H9 (cell line): Measurements from ENCODE around the gene MTX1. TPM values are rescaled to one million over a fixed set of nuclear protein-coding genes. Genes with fewer than 3 reads are reported as not detected.

Source experiments
- DNase-seq: peaks from one replicate; pipeline ENCODE4 v3.0.0-alpha.2; 2017
- H2AFZ ChIP-seq: one replicate; pipeline ENCODE4 v1.6.1; 2013; ENCODE audit warnings: mild to moderate bottlenecking, low read length, control low read depth, moderate library complexity
- H2AK5ac ChIP-seq: 2 replicates; pipeline ENCODE4 v1.6.1; 2013; ENCODE audit warnings: low read length, control low read depth, mixed read lengths; ENCODE audit not compliant: insufficient read length
- H2BK120ac ChIP-seq: one replicate; pipeline ENCODE4 v1.6.1; 2013; ENCODE audit warnings: low read depth, mild to moderate bottlenecking, low read length, control low read depth, inconsistent platforms; ENCODE audit not compliant: poor library complexity, severe bottlenecking
- H2BK12ac ChIP-seq: 2 replicates; pipeline ENCODE4 v1.6.1; 2013; ENCODE audit warnings: low read length, control low read depth, mixed read lengths, low read depth; ENCODE audit not compliant: insufficient read length
- H2BK15ac ChIP-seq: 2 replicates; pipeline ENCODE4 v1.6.1; 2013; ENCODE audit warnings: low read depth, low read length, control low read depth
- H2BK20ac ChIP-seq: one replicate; pipeline ENCODE4 v1.6.1; 2013; ENCODE audit warnings: low read depth, mild to moderate bottlenecking, low read length, control low read depth, inconsistent platforms; ENCODE audit not compliant: poor library complexity, severe bottlenecking
- H2BK5ac ChIP-seq: 2 replicates; pipeline ENCODE4 v1.6.1; 2013; ENCODE audit warnings: low read length, control low read depth, mixed read lengths; ENCODE audit not compliant: insufficient read length
- H3K14ac ChIP-seq: 2 replicates; pipeline ENCODE4 v1.6.1; 2013; ENCODE audit warnings: low read length, control low read depth; ENCODE audit not compliant: insufficient read depth
- H3K18ac ChIP-seq: 2 replicates; pipeline ENCODE4 v1.6.1; 2013; ENCODE audit warnings: low read depth, mild to moderate bottlenecking, mixed read lengths, low read length, control low read depth; ENCODE audit not compliant: insufficient read length
- H3K23ac ChIP-seq: 2 replicates; pipeline ENCODE4 v1.6.1; 2013; ENCODE audit warnings: low read length, control low read depth, mixed read lengths, low read depth; ENCODE audit not compliant: insufficient read length
- H3K23me2 ChIP-seq: 2 replicates; pipeline ENCODE4 v1.6.1; 2013; ENCODE audit warnings: low read depth, mild to moderate bottlenecking, mixed read lengths, low read length, control low read depth; ENCODE audit not compliant: insufficient read length, poor library complexity, severe bottlenecking
- H3K27ac ChIP-seq: 2 replicates; pipeline ENCODE4 v1.5.1; 2013; ENCODE audit warnings: low read length, control low read depth, mixed read lengths, low read depth; ENCODE audit not compliant: insufficient read length
- H3K27me3 ChIP-seq: 2 replicates; pipeline ENCODE4 v1.6.1; 2013; ENCODE audit warnings: low read length, control low read depth, inconsistent platforms; ENCODE audit not compliant: insufficient read depth
- H3K4ac ChIP-seq: 2 replicates; pipeline ENCODE4 v1.6.1; 2013; ENCODE audit warnings: low read depth, mild to moderate bottlenecking, control low read depth, inconsistent platforms, low read length, moderate library complexity
- H3K4me1 ChIP-seq: 2 replicates; pipeline ENCODE4 v1.6.1; 2013; ENCODE audit warnings: low read length, control low read depth, inconsistent platforms; ENCODE audit not compliant: insufficient read depth
- H3K4me2 ChIP-seq: 2 replicates; pipeline ENCODE4 v1.6.1; 2013; ENCODE audit warnings: low read length, control low read depth, mixed read lengths; ENCODE audit not compliant: insufficient read length, insufficient read depth
- H3K56ac ChIP-seq: 2 replicates; pipeline ENCODE4 v1.6.1; 2013; ENCODE audit warnings: low read depth, mild to moderate bottlenecking, mixed read lengths, low read length, control low read depth; ENCODE audit not compliant: insufficient read length
- H3K79me1 ChIP-seq: 2 replicates; pipeline ENCODE4 v1.6.1; 2013; ENCODE audit warnings: low read depth, mild to moderate bottlenecking, moderate library complexity, low read length, control low read depth, inconsistent platforms; ENCODE audit not compliant: insufficient read depth, poor library complexity, severe bottlenecking
- H3K79me2 ChIP-seq: 2 replicates; pipeline ENCODE4 v1.6.1; 2013; ENCODE audit warnings: low read length, control low read depth, inconsistent platforms; ENCODE audit not compliant: insufficient read depth
- H3K9ac ChIP-seq: 2 replicates; pipeline ENCODE4 v1.6.1; 2013; ENCODE audit warnings: low read length, control low read depth, mixed read lengths; ENCODE audit not compliant: insufficient read length; ENCODE audit errors: extremely low read depth
- H3K9me3 ChIP-seq: one replicate; pipeline ENCODE4 v1.6.1; 2013; ENCODE audit warnings: low read depth, low read length, inconsistent platforms; ENCODE audit not compliant: control insufficient read depth
- H3T11ph ChIP-seq: one replicate; pipeline ENCODE4 v1.6.1; 2013; ENCODE audit warnings: mild to moderate bottlenecking, low read length, control low read depth, inconsistent platforms
- H4K20me1 ChIP-seq: one replicate; pipeline ENCODE4 v1.6.1; 2013; ENCODE audit not compliant: control insufficient read depth, insufficient read length, insufficient read depth
- H4K5ac ChIP-seq: 2 replicates; pipeline ENCODE4 v1.6.1; 2013; ENCODE audit warnings: low read depth, mild to moderate bottlenecking, mixed read lengths, low read length, control low read depth; ENCODE audit not compliant: insufficient read length
- H4K8ac ChIP-seq: replicated peaks from 2 replicates; pipeline ENCODE4 v1.6.1; 2013; ENCODE audit warnings: low read length, control low read depth, mixed read lengths, low read depth; ENCODE audit not compliant: insufficient read length
- H4K91ac ChIP-seq: 2 replicates; pipeline ENCODE4 v1.6.1; 2013; ENCODE audit warnings: low read depth, mild to moderate bottlenecking, moderate library complexity, mixed read lengths, low read length, control low read depth; ENCODE audit not compliant: insufficient read length
- H3K27ac Mint-ChIP-seq, 3 experiments: 2 replicates in 2 of 3; 3 replicates in 1 of 3; pipeline ENCODE4 v1.8.0; 2020 to 2021; ENCODE audit warnings: mixed read lengths in 3 of 3, mild to moderate bottlenecking in 1 of 3, moderate library complexity in 1 of 3
- H3K27me3 Mint-ChIP-seq: 2 replicates; pipeline ENCODE4 v1.8.0; 2021; ENCODE audit warnings: low read depth, mild to moderate bottlenecking, moderate library complexity, mixed read lengths
- H3K36me3 Mint-ChIP-seq, 3 experiments: 2 replicates in 2 of 3; 3 replicates in 1 of 3; pipeline ENCODE4 v1.8.0; 2020 to 2021; ENCODE audit warnings: low read depth in 3 of 3, mixed read lengths in 3 of 3; ENCODE audit not compliant: insufficient read depth in 1 of 3
- H3K4me1 Mint-ChIP-seq, 2 experiments: 2 replicates each; pipeline ENCODE4 v1.8.0; 2020; ENCODE audit warnings: mixed read lengths in 2 of 2
- H3K4me3 Mint-ChIP-seq, 2 experiments: 2 replicates in 1 of 2; 3 replicates in 1 of 2; pipeline ENCODE4 v1.8.0; 2020 to 2021; ENCODE audit warnings: mild to moderate bottlenecking in 2 of 2, mixed read lengths in 2 of 2, moderate library complexity in 1 of 2
- H3K9me3 Mint-ChIP-seq, 2 experiments: 2 replicates in 1 of 2; 3 replicates in 1 of 2; pipeline ENCODE4 v1.8.0; 2020; ENCODE audit warnings: mild to moderate bottlenecking in 2 of 2, mixed read lengths in 2 of 2, moderate library complexity in 1 of 2
- WGBS: extraction: QIAGEN DNeasy Blood & Tissue Kit; methylation state at CpG from one replicate; pipeline ENCODE4 v1.1.7; 2013; ENCODE audit warnings: missing lambda C conversion rate, low lambda C conversion rate, mixed read lengths; ENCODE audit not compliant: insufficient read length; ENCODE audit errors: extremely low coverage; 5-methylcytosine and 5-hydroxymethylcytosine counted together
- total RNA-seq: library from RNA; stranded (reverse); gene quantifications from 2 replicates; pipeline ENCODE4 v1.2.1, GENCODE V29; 2021
- TF ChIP-seq, protein P1 (sequence below): fragments of 200-600 bp; sonication (generic); conservative IDR thresholded peaks from 3 replicates; pipeline ENCODE4 v1.8.0; 2021; ENCODE audit warnings: antibody characterized with exemption, mild to moderate bottlenecking

The MTX1 gene
- total RNA-seq, 1 experiment from 2014 or later: 45.0 TPM

DNA sequence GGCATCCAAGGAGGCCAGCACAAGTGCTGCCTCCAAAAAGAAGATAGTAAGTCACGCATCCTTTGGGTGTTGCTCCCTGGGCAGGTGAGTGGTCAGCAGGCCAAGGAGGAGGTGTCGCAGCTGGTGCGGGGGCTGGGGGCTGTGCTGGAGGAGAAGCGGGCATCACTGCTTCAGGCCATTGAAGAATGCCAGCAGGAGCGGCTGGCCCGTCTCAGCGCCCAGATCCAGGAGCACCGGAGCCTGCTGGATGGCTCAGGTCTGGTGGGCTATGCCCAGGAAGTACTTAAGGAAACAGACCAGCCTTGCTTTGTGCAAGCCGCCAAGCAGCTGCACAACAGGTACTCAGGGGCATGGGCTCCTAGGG is 30.6 kb upstream of the MTX1 start:
- Histone ChIP-seq H2BK120ac (no peak overlapping the region), H2AFZ (no peak overlapping the region)
- no peak overlapping the region; a peak in 1 of 5 replicates for H3K4me3 Mint-ChIP-seq

More for the DNA sequence above, 30.6 kb upstream of the MTX1 start:
- H3K27me3 Mint-ChIP-seq: no peaks in the 10 kb centered on the region; the same call in none of the 2 replicates
- H2BK15ac ChIP-seq: no peak overlapping the region
- no peak overlapping the region for H2BK12ac ChIP-seq
- no peak overlapping the region for H3K27ac Mint-ChIP-seq
- no peak overlapping the region for H3K18ac ChIP-seq
- H3K36me3 Mint-ChIP-seq: peaks cover 38 to 57% (median 53%) of the 10 kb centered on the region in 3 experiments
- peaks cover 14% of the 10 kb centered on the region for H3K23me2 ChIP-seq
- H2BK5ac ChIP-seq: no peak overlapping the region
- H4K20me1 ChIP-seq: no peaks in the 10 kb centered on the region
- no peak overlapping the region for H2BK20ac ChIP-seq
- H3K4me1 Mint-ChIP-seq: peaks cover 15 to 28% of the 10 kb centered on the region in 2 experiments
- H3K27ac ChIP-seq: no peak overlapping the region
- no peak overlapping the region for H3K56ac ChIP-seq
- TF ChIP-seq, protein P1, sequence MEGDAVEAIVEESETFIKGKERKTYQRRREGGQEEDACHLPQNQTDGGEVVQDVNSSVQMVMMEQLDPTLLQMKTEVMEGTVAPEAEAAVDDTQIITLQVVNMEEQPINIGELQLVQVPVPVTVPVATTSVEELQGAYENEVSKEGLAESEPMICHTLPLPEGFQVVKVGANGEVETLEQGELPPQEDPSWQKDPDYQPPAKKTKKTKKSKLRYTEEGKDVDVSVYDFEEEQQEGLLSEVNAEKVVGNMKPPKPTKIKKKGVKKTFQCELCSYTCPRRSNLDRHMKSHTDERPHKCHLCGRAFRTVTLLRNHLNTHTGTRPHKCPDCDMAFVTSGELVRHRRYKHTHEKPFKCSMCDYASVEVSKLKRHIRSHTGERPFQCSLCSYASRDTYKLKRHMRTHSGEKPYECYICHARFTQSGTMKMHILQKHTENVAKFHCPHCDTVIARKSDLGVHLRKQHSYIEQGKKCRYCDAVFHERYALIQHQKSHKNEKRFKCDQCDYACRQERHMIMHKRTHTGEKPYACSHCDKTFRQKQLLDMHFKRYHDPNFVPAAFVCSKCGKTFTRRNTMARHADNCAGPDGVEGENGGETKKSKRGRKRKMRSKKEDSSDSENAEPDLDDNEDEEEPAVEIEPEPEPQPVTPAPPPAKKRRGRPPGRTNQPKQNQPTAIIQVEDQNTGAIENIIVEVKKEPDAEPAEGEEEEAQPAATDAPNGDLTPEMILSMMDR: no peak
- H3K9me3 Mint-ChIP-seq: no peaks in the 10 kb centered on the region
- no peaks in the 10 kb centered on the region for H3K79me2 ChIP-seq
- no peak overlapping the region for H4K91ac ChIP-seq
- H2AK5ac ChIP-seq: no peak overlapping the region
- no CpG with 5 or more reads among the region's 9 CpGs for WGBS
- H3K79me1 ChIP-seq: no peaks in the 10 kb centered on the region
- no peaks in the 10 kb centered on the region for H3K9me3 ChIP-seq
- no peak for DNase-seq
- no peak overlapping the region for H4K5ac ChIP-seq
- no peak overlapping the region for H3K4me2 ChIP-seq
- H3K14ac ChIP-seq: no peak overlapping the region
- H4K8ac ChIP-seq: no peak overlapping the region
- no peak overlapping the region for H3K23ac ChIP-seq
- no peaks in the 10 kb centered on the region for H3K27me3 ChIP-seq
- H3T11ph ChIP-seq: no peak overlapping the region
- no peak overlapping the region for H3K9ac ChIP-seq
- no peak overlapping the region for H3K4ac ChIP-seq
- no peaks in the 10 kb centered on the region for H3K4me1 ChIP-seq
